HepG2 (cell line): ENCODE results near the gene SPRTN. TPM values are rescaled to one million over a fixed set of nuclear protein-coding genes. Genes with fewer than 3 reads are reported as not detected.

Source experiments
- CEBPG ChIP-seq: IDR thresholded peaks from 2 replicates; pipeline ENCODE4 v1.6.1; 2016
- DNMT3B ChIP-seq: conservative IDR thresholded peaks from 2 replicates; pipeline ENCODE4 v1.6.1; 2016; ENCODE audit warnings: missing biosample characterization, control low read depth
- MBNL3 ChIP-seq: fragments of 250-450 bp; sonication (Bioruptor Pico); conservative IDR thresholded peaks from 2 replicates; pipeline ENCODE4 v1.8.0; 2022; ENCODE audit warnings: mild to moderate bottlenecking, inconsistent platforms
- SMAD3 ChIP-seq: sonication (generic); formaldehyde crosslinking; IDR thresholded peaks from 2 replicates; pipeline ENCODE4 v1.4.0; 2020; ENCODE audit warnings: missing genetic modification reagents
- SMARCE1 ChIP-seq: fragments of 450-650 bp; IDR thresholded peaks from 2 replicates; pipeline ENCODE4 v1.6.1; 2017; ENCODE audit warnings: borderline replicate concordance
- SOX13 ChIP-seq, 3 experiments: fragments of 450-650 bp in 1 of 3; sonication (generic) in 1 of 3; formaldehyde crosslinking in 1 of 3; IDR thresholded peaks in 2 of 3; conservative IDR thresholded peaks in 1 of 3; 2 replicates each; pipeline versions ENCODE4 v1.5.0 to v1.6.1; 2016 to 2020; ENCODE audit warnings: antibody characterized with exemption in 1 of 3, mild to moderate bottlenecking in 1 of 3, missing compliant biosample characterization in 1 of 3, missing genetic modification reagents in 1 of 3, moderate library complexity in 1 of 3
- TCF12 ChIP-seq, 2 experiments: fragments of 450-650 bp in 1 of 2; sonication (generic) in 1 of 2; formaldehyde crosslinking in 1 of 2; IDR thresholded peaks; 2 replicates each; pipeline versions ENCODE4 v1.6.1 to v1.8.0; 2017 to 2022; ENCODE audit warnings: antibody characterized with exemption in 1 of 2, mild to moderate bottlenecking in 1 of 2, missing genetic modification reagents in 1 of 2, moderate library complexity in 1 of 2
- ZNF207 ChIP-seq: fragments of 450-650 bp; IDR thresholded peaks from 2 replicates; pipeline ENCODE4 v1.6.1; 2016; ENCODE audit warnings: antibody characterized with exemption, borderline replicate concordance
- ZNF547 ChIP-seq: sonication (generic); formaldehyde crosslinking; IDR thresholded peaks from 2 replicates; pipeline ENCODE4 v1.5.1; 2020; ENCODE audit warnings: mild to moderate bottlenecking, missing genetic modification reagents
- ZNF574 ChIP-seq: sonication (generic); formaldehyde crosslinking; IDR thresholded peaks from 2 replicates; pipeline ENCODE4 v1.4.0; 2020; ENCODE audit warnings: missing genetic modification reagents
- ZNF597 ChIP-seq: sonication (generic); formaldehyde crosslinking; IDR thresholded peaks from 2 replicates; pipeline ENCODE4 v1.5.0; 2020; ENCODE audit warnings: missing genetic modification reagents
- ZNF619 ChIP-seq: sonication (generic); formaldehyde crosslinking; IDR thresholded peaks from 2 replicates; pipeline ENCODE4 v1.4.0; 2020; ENCODE audit warnings: mild to moderate bottlenecking, missing genetic modification reagents
- ZNF713 ChIP-seq: sonication (generic); formaldehyde crosslinking; IDR thresholded peaks from 2 replicates; pipeline ENCODE4 v1.4.0; 2020; ENCODE audit warnings: mild to moderate bottlenecking, missing genetic modification reagents
- ZNF772 ChIP-seq: sonication (generic); formaldehyde crosslinking; IDR thresholded peaks from 2 replicates; pipeline ENCODE4 v1.5.0; 2020; ENCODE audit warnings: mild to moderate bottlenecking, missing genetic modification reagents
- polyA plus RNA-seq, 8 experiments: library from polyadenylated mRNA; depleted of rRNA in 3 of 8; stranded (reverse) in 7 of 8; unstranded in 1 of 8; fragments of >200 nt; fragmentation: Illumina TruSeq in 4 of 8; extraction: Trizol in 4 of 8; gene quantifications; 2 replicates each; pipeline versions ENCODE4 v1.2.1 to v1.2.3, GENCODE V29; 2011 to 2016; ENCODE audit warnings: low read depth in 4 of 8, missing spikeins in 1 of 8, mixed read lengths in 1 of 8; ENCODE audit not compliant: insufficient read depth in 1 of 8
- total RNA-seq, 5 experiments: library from RNA; depleted of rRNA; stranded (reverse); fragments of >200 nt; fragmentation: Illumina TruSeq; extraction: Trizol; gene quantifications; 2 replicates each; pipeline ENCODE4 v1.2.3, GENCODE V29; 2016; ENCODE audit warnings: low read depth in 1 of 5
- TF ChIP-seq, protein P1 (sequence below): sonication (generic); formaldehyde crosslinking; IDR thresholded peaks from 2 replicates; pipeline ENCODE4 v1.5.0; 2020; ENCODE audit warnings: mild to moderate bottlenecking, missing genetic modification reagents, borderline replicate concordance
- TF ChIP-seq, protein P2 (sequence below): sonication (generic); formaldehyde crosslinking; IDR thresholded peaks from 2 replicates; pipeline ENCODE4 v1.5.0; 2020; ENCODE audit warnings: missing genetic modification reagents

Gene SPRTN
- total and polyA plus RNA-seq, 2 of the 13 experiments (the other 11 are each of a cell fraction or from before 2014, with no cell fraction given), result 4.2 to 15.2 TPM

DNA sequence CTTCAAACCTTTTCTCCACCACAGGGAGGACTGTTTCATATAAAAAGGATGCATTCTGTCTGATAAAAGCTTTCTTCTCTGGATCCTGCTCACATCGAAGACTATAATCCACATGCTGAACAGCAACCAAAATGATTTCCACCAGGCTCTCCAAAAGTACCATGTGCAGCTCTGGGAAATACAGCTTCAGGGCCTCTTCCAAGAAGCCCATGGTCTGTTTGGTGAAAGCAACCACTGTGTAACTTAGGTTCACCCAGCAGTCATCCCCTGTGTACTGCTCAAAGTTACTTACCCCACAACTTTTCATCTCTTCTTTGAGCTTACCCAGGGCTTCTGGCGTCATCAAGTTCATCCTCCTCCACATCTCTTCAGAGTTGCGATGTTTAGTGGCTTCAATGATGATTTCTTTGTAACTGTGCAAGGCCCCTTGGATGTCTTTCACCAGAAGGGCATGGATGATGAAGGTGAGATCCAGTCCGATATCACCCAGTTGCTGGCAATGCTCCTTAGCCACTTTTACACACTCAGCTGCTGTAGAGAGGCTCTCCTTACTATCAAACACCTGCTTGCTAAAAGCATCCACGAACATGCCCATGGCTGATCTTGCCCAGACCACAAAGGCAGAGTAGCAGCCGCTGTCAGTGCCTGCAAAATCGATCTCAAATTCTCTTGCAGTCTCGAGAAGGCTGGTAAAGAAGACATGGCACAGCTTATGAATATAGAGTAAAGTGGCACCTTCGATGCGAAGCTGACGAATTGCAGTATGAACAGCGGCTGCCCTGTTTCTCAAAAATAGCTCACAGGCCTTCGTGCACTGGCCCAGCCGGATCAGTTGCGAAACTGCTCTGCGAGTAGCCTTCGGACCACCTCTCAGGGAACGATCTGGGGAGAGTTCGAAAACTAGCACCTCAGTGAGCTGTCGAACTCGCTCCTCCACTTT is 2.2 kb upstream of the SPRTN start (continued):
- TF ChIP-seq, protein P1, sequence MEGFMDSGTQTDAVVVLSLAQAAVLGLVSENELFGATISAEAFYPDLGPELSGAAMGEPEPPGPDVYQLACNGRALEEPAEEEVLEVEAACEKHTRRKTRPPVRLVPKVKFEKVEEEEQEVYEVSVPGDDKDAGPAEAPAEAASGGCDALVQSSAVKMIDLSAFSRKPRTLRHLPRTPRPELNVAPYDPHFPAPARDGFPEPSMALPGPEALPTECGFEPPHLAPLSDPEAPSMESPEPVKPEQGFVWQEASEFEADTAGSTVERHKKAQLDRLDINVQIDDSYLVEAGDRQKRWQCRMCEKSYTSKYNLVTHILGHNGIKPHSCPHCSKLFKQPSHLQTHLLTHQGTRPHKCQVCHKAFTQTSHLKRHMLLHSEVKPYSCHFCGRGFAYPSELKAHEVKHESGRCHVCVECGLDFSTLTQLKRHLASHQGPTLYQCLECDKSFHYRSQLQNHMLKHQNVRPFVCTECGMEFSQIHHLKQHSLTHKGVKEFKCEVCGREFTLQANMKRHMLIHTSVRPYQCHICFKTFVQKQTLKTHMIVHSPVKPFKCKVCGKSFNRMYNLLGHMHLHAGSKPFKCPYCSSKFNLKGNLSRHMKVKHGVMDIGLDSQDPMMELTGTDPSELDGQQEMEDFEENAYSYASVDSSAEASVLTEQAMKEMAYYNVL (CRISPR knock-in tag), result peak; percentile 28; the same call in 1 of the 2 replicates
- TF ChIP-seq ZNF207, result no peak
- TF ChIP-seq DNMT3B, result no peak
- TF ChIP-seq SOX13 (IDR thresholded peaks at IDR 0.05), result no peak
- TF ChIP-seq SOX13 (CRISPR knock-in tag; conservative IDR thresholded peaks at IDR 0.05 in 1 of 2, IDR thresholded peaks at IDR 0.05 in 1 of 2), result no peak
- no peak for TF ChIP-seq ZNF772
- TF ChIP-seq ZNF597 (CRISPR knock-in tag), result no peak
- TF ChIP-seq CEBPG (CRISPR knock-in tag), result peak; percentile 90
- no peak for TF ChIP-seq ZNF713 (CRISPR knock-in tag)
- TF ChIP-seq ZNF547 (CRISPR knock-in tag), result no peak
- TF ChIP-seq MBNL3 (CRISPR knock-in tag), result no peak
- TF ChIP-seq SMAD3 (CRISPR knock-in tag), result no peak
- peak; percentile 55 for TF ChIP-seq ZNF574 (CRISPR knock-in tag)
- TF ChIP-seq SMARCE1, result no peak
- TF ChIP-seq ZNF619 (CRISPR knock-in tag), result no peak
- TF ChIP-seq, protein P2, sequence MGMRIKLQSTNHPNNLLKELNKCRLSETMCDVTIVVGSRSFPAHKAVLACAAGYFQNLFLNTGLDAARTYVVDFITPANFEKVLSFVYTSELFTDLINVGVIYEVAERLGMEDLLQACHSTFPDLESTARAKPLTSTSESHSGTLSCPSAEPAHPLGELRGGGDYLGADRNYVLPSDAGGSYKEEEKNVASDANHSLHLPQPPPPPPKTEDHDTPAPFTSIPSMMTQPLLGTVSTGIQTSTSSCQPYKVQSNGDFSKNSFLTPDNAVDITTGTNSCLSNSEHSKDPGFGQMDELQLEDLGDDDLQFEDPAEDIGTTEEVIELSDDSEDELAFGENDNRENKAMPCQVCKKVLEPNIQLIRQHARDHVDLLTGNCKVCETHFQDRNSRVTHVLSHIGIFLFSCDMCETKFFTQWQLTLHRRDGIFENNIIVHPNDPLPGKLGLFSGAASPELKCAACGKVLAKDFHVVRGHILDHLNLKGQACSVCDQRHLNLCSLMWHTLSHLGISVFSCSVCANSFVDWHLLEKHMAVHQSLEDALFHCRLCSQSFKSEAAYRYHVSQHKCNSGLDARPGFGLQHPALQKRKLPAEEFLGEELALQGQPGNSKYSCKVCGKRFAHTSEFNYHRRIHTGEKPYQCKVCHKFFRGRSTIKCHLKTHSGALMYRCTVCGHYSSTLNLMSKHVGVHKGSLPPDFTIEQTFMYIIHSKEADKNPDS, result no peak
- no peak for TF ChIP-seq TCF12 (IDR thresholded peaks at IDR 0.05)
- TF ChIP-seq TCF12 (CRISPR knock-in tag; IDR thresholded peaks at IDR 0.05), result no peak
